IPS-20b (cell line): ENCODE measurements around the gene STYXL2.

ENCODE experiments used
- H3K27ac ChIP-seq: one replicate; pipeline ENCODE4 v1.5.1; 2013; ENCODE audit warnings: low read length
- H3K27me3 ChIP-seq: 2 replicates; pipeline ENCODE4 v1.6.1; 2013; ENCODE audit warnings: mild to moderate bottlenecking, low read length, inconsistent platforms; ENCODE audit not compliant: insufficient read depth
- H3K36me3 ChIP-seq: 2 replicates; pipeline ENCODE4 v1.6.1; 2013; ENCODE audit warnings: low read depth, mild to moderate bottlenecking, inconsistent platforms, low read length, moderate library complexity; ENCODE audit not compliant: insufficient read depth
- H3K4me1 ChIP-seq: 2 replicates; pipeline ENCODE4 v1.6.1; 2013; ENCODE audit warnings: mild to moderate bottlenecking, control low read depth, inconsistent platforms, low read length, moderate library complexity; ENCODE audit not compliant: insufficient read depth
- H3K4me3 ChIP-seq: 2 replicates; pipeline ENCODE4 v1.5.1; 2013; ENCODE audit warnings: mild to moderate bottlenecking, low read length, inconsistent platforms
- H3K9ac ChIP-seq: 2 replicates; pipeline ENCODE4 v1.6.1; 2013; ENCODE audit warnings: low read depth, mild to moderate bottlenecking, inconsistent platforms, low read length, moderate library complexity
- H3K9me3 ChIP-seq: 2 replicates; pipeline ENCODE4 v1.6.1; 2013; ENCODE audit warnings: mild to moderate bottlenecking, low read depth, low read length, inconsistent platforms; ENCODE audit not compliant: insufficient read depth

The STYXL2 gene

GRCh38 chr1:167082511-167083027, 11.3 kb upstream of the STYXL2 start:
- no peaks in the 10 kb centered on the region; the same call in none of the 2 replicates for H3K4me1 ChIP-seq
- no peaks in the 10 kb centered on the region for H3K9me3 ChIP-seq
- H3K4me3 ChIP-seq, result no peak overlapping the region
- no peak overlapping the region for H3K27ac ChIP-seq
- H3K9ac ChIP-seq, result no peak overlapping the region
- no peaks in the 10 kb centered on the region for H3K36me3 ChIP-seq
- H3K27me3 ChIP-seq, result no peaks in the 10 kb centered on the region

DNA sequence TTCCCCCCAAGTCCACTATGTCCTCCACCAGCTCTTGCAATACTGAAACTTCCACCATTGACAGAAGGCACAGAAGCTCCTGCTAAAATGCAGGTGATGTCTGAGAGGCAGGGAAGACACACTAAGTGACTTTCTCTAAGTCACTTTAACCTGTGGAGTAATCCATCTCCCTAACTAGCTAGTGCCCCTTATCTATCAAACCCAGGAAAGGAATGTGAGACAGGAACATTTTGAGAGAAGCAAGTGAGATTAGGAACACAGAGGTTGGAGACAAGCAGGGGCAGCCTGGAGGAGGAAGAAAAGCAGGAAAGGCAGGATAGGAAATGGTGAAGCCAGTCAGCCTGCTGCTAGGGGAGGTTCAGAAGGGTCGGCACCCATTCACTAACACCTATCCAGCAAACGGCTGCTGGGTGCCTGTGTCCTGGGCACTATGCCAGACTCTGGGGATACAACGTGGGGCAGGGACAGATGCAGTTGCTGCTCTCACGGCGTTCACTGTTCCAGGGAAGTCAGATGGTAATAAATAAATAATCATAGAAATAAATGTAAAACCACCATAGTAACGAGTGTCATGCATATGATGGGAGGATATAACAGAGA, 10.7 kb upstream of the STYXL2 start:
- Histone ChIP-seq H3K9me3 (no peaks in the 10 kb centered on the region), H3K9ac (no peak overlapping the region), H3K4me1 (no peaks in the 10 kb centered on the region; the same call in none of the 2 replicates), H3K27me3 (no peaks in the 10 kb centered on the region), H3K27ac (no peak overlapping the region), H3K4me3 (no peak overlapping the region), H3K36me3 (no peaks in the 10 kb centered on the region)

- no peak overlapping the region for H3K27ac ChIP-seq
- no peaks in the 10 kb centered on the region for H3K9me3 ChIP-seq
- no peaks in the 10 kb centered on the region for H3K36me3 ChIP-seq
- no peak overlapping the region for H3K9ac ChIP-seq
- H3K27me3 ChIP-seq, result no peaks in the 10 kb centered on the region
- no peaks in the 10 kb centered on the region; the same call in none of the 2 replicates for H3K4me1 ChIP-seq
- no peak overlapping the region for H3K4me3 ChIP-seq
These were observed 10.0 kb upstream of the STYXL2 start for GRCh38 chr1:167083871-167084270.

DNA sequence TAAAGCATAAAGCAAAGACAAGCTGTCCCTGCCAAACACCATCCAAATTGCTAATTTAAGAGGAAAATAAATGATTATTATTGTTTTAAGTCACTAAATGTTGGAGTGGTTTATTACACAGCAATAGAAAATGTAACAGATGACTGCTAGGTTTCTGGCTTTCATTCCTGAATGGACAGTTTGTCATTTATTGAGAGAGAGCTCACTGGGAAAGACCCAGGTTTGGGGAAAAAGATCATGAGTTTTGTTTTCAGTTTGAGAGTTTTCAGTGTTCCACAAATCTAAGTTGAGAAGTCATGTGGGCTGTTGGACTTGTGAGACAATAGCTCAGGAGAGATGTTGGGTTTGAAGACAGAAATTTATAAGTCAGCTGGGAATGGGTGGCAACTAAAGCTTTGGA, 9.1 kb upstream of the STYXL2 start:
- Histone ChIP-seq H3K27ac (no peak overlapping the region), H3K9ac (no peak overlapping the region), H3K4me3 (no peak overlapping the region), H3K4me1 (no peaks in the 10 kb centered on the region; the same call in none of the 2 replicates), H3K9me3 (no peaks in the 10 kb centered on the region), H3K27me3 (no peaks in the 10 kb centered on the region), H3K36me3 (no peaks in the 10 kb centered on the region)

DNA sequence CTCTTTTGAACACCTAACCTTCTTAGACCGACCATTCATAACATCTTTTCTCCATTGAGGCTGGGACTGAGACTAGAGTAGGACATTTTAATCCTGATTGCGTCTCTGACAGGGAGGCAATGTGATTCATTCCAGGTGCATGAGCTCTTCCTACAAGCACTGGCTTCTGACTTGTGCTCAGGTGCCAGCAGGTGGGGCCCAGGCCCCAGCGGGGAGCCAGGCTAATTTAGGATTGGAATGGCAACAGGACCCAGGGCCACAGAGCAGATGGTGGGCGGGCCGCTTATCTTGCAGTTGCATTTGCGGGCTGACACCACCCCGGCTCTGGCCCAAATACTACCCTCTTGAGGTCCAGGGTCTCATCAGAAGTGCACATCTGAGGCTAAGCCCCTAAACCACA, 7.8 kb upstream of the STYXL2 start:
- H3K9me3 ChIP-seq, result no peaks in the 10 kb centered on the region
- no peaks in the 10 kb centered on the region for H3K27me3 ChIP-seq
- no peaks in the 10 kb centered on the region for H3K36me3 ChIP-seq
- H3K27ac ChIP-seq, result no peak overlapping the region
- no peak overlapping the region for H3K4me3 ChIP-seq
- H3K9ac ChIP-seq, result no peak overlapping the region
- H3K4me1 ChIP-seq, result no peaks in the 10 kb centered on the region; the same call in none of the 2 replicates

DNA sequence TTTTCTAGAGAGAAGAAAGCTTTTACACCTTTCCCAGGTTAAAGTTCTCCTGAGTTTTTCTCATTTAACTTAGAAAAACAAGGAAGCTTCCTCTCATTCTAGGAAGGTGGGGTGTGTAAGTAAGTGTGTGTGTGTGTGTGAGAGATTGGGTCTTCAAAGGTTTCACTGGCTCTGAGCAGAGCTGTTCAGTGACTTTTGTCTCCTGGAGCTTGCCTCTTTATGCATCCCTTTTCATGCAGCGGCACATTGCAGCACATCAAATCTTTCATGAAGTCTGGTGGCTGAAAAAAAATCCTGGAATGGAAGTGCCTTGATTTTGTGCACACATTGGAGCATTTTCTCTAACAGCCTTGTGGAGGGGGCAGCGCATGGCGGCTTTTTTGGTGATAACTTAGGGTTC, 7.1 kb upstream of the STYXL2 start:
- H3K27ac ChIP-seq, result no peak overlapping the region
- no peak overlapping the region for H3K4me3 ChIP-seq
- no peaks in the 10 kb centered on the region for H3K9me3 ChIP-seq
- H3K36me3 ChIP-seq, result no peaks in the 10 kb centered on the region
- no peaks in the 10 kb centered on the region for H3K27me3 ChIP-seq
- H3K9ac ChIP-seq, result no peak overlapping the region
- H3K4me1 ChIP-seq, result no peaks in the 10 kb centered on the region; the same call in none of the 2 replicates

GRCh38 chr1:167088746-167089417, 5.0 kb upstream of the STYXL2 start:
- Histone ChIP-seq H3K9ac (no peak overlapping the region), H3K9me3 (no peaks in the 10 kb centered on the region), H3K27ac (no peak overlapping the region), H3K36me3 (no peaks in the 10 kb centered on the region), H3K4me1 (peaks cover under 1% of the 10 kb centered on the region), H3K4me3 (no peak overlapping the region), H3K27me3 (no peaks in the 10 kb centered on the region)

- Histone ChIP-seq H3K9me3 (no peaks in the 10 kb centered on the region), H3K36me3 (no peaks in the 10 kb centered on the region), H3K4me1 (peaks cover 6% of the 10 kb centered on the region), H3K4me3 (no peak overlapping the region), H3K9ac (no peak overlapping the region), H3K27ac (no peak overlapping the region), H3K27me3 (no peaks in the 10 kb centered on the region)
These were observed 3.9 kb upstream of the STYXL2 start for GRCh38 chr1:167089939-167090313.

DNA sequence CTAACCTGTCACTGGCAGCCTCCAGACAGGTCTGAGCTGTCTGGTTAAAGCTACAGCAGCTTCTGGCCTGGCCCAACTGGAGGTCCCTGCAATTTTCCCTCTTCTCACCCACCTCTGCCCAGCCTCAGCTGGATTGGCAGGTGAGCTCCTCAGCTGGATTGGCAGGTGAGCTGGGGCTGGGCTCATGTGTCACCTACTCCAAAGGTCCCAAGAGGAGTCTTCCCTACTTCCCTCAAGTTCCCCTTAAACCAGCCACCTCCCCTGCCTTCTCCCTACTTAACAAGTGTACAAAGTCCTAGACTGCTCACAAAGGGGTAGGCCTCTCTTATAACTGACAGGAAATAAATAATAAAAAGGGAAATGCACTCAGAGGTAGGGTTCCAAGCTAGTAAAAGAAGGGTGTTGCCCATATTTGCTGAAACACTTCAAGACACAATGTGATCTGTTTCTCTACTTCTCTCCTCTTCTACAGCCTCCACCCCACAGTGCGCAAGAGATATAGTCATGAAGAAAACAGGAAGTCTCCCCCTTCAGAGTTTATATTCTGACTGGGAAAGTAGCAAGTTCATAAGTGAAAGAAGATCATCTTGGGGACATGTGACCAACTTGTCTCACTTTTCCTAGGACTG, 3.4 kb upstream of the STYXL2 start, which contains the start of gene GPA33:
GPA33 (minus strand) TSS at position 64 of the 629 bp plus-strand sequence. CDS start 90 bp downstream, outside the sequence.
- Histone ChIP-seq H3K27me3 (no peaks in the 10 kb centered on the region), H3K36me3 (no peaks in the 10 kb centered on the region), H3K27ac (no peak within 1 kb of the TSS), H3K9me3 (no peaks in the 10 kb centered on the region), H3K4me1 (peaks cover 6% of the 10 kb centered on the region), H3K4me3 (no peak within 1 kb of the TSS), H3K9ac (no peak within 1 kb of the TSS)

DNA sequence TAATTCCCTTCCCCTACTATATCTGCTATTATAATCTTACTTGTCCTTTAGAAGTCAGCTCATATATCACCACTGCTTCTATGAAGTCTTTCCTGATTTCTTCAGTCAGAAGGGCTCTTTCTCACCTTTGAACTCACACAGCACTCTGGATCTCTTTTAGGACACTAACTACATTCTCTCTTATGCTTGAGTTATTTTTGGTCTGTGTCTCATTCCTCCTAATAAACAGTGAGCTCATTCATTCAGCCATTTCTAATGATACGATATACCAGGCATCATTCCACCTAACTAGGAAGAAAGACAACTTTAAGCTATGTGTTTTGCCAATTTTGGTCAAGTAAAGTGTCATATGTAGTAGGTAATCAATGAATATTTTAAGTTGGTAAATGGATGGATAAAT, 1.2 kb upstream of the STYXL2 start:
- no peaks in the 10 kb centered on the region for H3K36me3 ChIP-seq
- H3K4me1 ChIP-seq, result peaks cover 6% of the 10 kb centered on the region; the same call in 1 of the 2 replicates
- no peaks in the 10 kb centered on the region for H3K27me3 ChIP-seq
- no peak overlapping the region for H3K27ac ChIP-seq
- H3K4me3 ChIP-seq, result no peak overlapping the region
- no peak overlapping the region for H3K9ac ChIP-seq
- H3K9me3 ChIP-seq, result no peaks in the 10 kb centered on the region

GRCh38 chr1:167094690-167095089, 815 bp downstream of the STYXL2 start:
- Histone ChIP-seq H3K4me3 (no peak overlapping the region), H3K27ac (no peak overlapping the region), H3K4me1 (peaks cover 6% of the 10 kb centered on the region; the same call in 1 of the 2 replicates), H3K27me3 (no peaks in the 10 kb centered on the region), H3K9ac (no peak overlapping the region), H3K36me3 (no peaks in the 10 kb centered on the region), H3K9me3 (no peaks in the 10 kb centered on the region)
